Gastrocnemius medialis (tissue), 4 donors: Measurements from ENCODE around the gene TUBB1.

Source experiments
- CTCF ChIP-seq, 5 experiments: fragments of 450-650 bp in 3 of 5; fragments of 200-600 bp in 2 of 5; sonication (generic) in 2 of 5; IDR thresholded peaks in 4 of 5; conservative IDR thresholded peaks in 1 of 5; 1 replicate in 4 of 5; 2 replicates in 1 of 5; pipeline ENCODE4 v1.5.1; 2016 to 2019; ENCODE audit warnings: antibody characterized with exemption in 5 of 5, mild to moderate bottlenecking in 3 of 5, moderate library complexity in 3 of 5
- POLR2A ChIP-seq, 2 donors: fragments of 450-650 bp; IDR thresholded peaks; one replicate each; pipeline ENCODE4 v1.6.1; 2017; ENCODE audit warnings: antibody characterized with exemption in 2 of 2, mild to moderate bottlenecking in 2 of 2, moderate library complexity in 2 of 2

- TF ChIP-seq CTCF (IDR thresholded peaks at IDR 0.05 in 4 of 5, conservative IDR thresholded peaks at IDR 0.05 in 1 of 5) (no peak), POLR2A (IDR thresholded peaks at IDR 0.05) (no peak)
These were observed 22.0 kb upstream of the TUBB1 start for GRCh38 chr20:58997141-58997770.
